K562 (cell line): ENCODE results near the gene TTC24. TPM values are rescaled to one million over a fixed set of nuclear protein-coding genes. Genes with fewer than 3 reads are reported as not detected.

Source experiments
- BRCA1 ChIP-seq, 2 experiments: fragments of 450-650 bp in 1 of 2; sonication (generic) in 1 of 2; formaldehyde crosslinking in 1 of 2; IDR thresholded peaks; 2 replicates each; pipeline versions ENCODE4 v1.5.0 to v1.6.1; 2017 to 2020; ENCODE audit warnings: mild to moderate bottlenecking in 1 of 2, missing genetic modification reagents in 1 of 2
- CGGBP1 ChIP-seq: fragments of 250-450 bp; sonication (Bioruptor Pico); IDR thresholded peaks from 2 replicates; pipeline ENCODE4 v1.9.0; 2021; ENCODE audit warnings: mild to moderate bottlenecking
- HOXB6 ChIP-seq: fragments of 250-450 bp; sonication (Bioruptor Pico); IDR thresholded peaks from 2 replicates; pipeline ENCODE4 v1.5.1; 2022; ENCODE audit warnings: mild to moderate bottlenecking, borderline replicate concordance
- ID3 ChIP-seq, 2 experiments: fragments of 250-450 bp in 1 of 2; fragments of 450-650 bp in 1 of 2; sonication (Bioruptor Pico) in 1 of 2; IDR thresholded peaks; 2 replicates each; pipeline versions ENCODE4 v1.6.1 to v1.8.0; 2016 to 2021; ENCODE audit warnings: mild to moderate bottlenecking in 2 of 2, moderate library complexity in 2 of 2, missing compliant biosample characterization in 1 of 2, missing genetic modification characterization in 1 of 2
- MBD1 ChIP-seq: fragments of 250-450 bp; sonication (Bioruptor Pico); IDR thresholded peaks from 2 replicates; pipeline ENCODE4 v1.8.0; 2022; ENCODE audit warnings: inconsistent platforms
- MEF2A ChIP-seq: IDR thresholded peaks from 2 replicates; pipeline ENCODE4 v1.6.1; 2011; ENCODE audit warnings: low read depth, mild to moderate bottlenecking, low read length, moderate library complexity; ENCODE audit not compliant: control insufficient read depth
- MITF ChIP-seq: IDR thresholded peaks from 2 replicates; pipeline ENCODE4 v1.6.1; 2014; ENCODE audit warnings: antibody characterized with exemption
- PTTG1 ChIP-seq: fragments of 450-650 bp; IDR thresholded peaks from 2 replicates; pipeline ENCODE4 v1.6.1; 2016; ENCODE audit warnings: low read depth, mild to moderate bottlenecking, missing genetic modification characterization, missing compliant biosample characterization
- SRF ChIP-seq, 2 experiments: fragments of 250-450, 450-650 bp in 1 of 2; sonication (Bioruptor Pico) in 1 of 2; sonication (generic) in 1 of 2; formaldehyde crosslinking; IDR thresholded peaks; 2 replicates each; pipeline versions ENCODE4 v1.5.0 to v1.5.1; 2020 to 2022; ENCODE audit warnings: mild to moderate bottlenecking in 1 of 2, missing genetic modification reagents in 1 of 2
- STAT6 ChIP-seq: sonication (generic); formaldehyde crosslinking; IDR thresholded peaks from 2 replicates; pipeline ENCODE4 v1.8.1; 2023; ENCODE audit warnings: mild to moderate bottlenecking, missing genetic modification reagents
- TBP ChIP-seq: optimal IDR thresholded peaks from 2 replicates; pipeline ENCODE3; 2011; ENCODE audit warnings: low read depth, low read length, improper control_type of control experiment
- TFAP4 ChIP-seq: sonication (generic); formaldehyde crosslinking; IDR thresholded peaks from 2 replicates; pipeline ENCODE4 v1.8.0; 2022; ENCODE audit warnings: missing genetic modification reagents, mild to moderate bottlenecking, moderate library complexity, borderline replicate concordance
- ZFP30 ChIP-seq: fragments of 250-450 bp; sonication (Bioruptor Pico); IDR thresholded peaks from 2 replicates; pipeline ENCODE4 v1.8.0; 2022; ENCODE audit warnings: moderate library complexity, mild to moderate bottlenecking, inconsistent platforms, borderline replicate concordance
- ZNF121 ChIP-seq: sonication (generic); formaldehyde crosslinking; conservative IDR thresholded peaks from 2 replicates; pipeline ENCODE4 v1.8.0; 2022; ENCODE audit warnings: missing genetic modification reagents
- ZNF140 ChIP-seq: fragments of 250-450 bp; sonication (Bioruptor Pico); IDR thresholded peaks from 2 replicates; pipeline ENCODE4 v1.8.0; 2021; ENCODE audit warnings: moderate library complexity, mild to moderate bottlenecking, inconsistent platforms
- ZNF274 ChIP-seq: IDR thresholded peaks from 2 replicates; pipeline ENCODE4 v1.6.1; 2011; ENCODE audit warnings: low read depth, mild to moderate bottlenecking, low read length, moderate library complexity, borderline replicate concordance
- polyA plus RNA-seq, 8 experiments: library from polyadenylated mRNA; depleted of rRNA in 4 of 8; stranded (reverse) in 5 of 8; unstranded in 3 of 8; fragments of >200 nt; fragmentation: Nextera tagmentation in 2 of 8; fragmentation: Illumina TruSeq in 1 of 8; extraction: Ambion mirVana in 2 of 8; extraction: Trizol in 1 of 8; gene quantifications; 2 replicates each; pipeline versions ENCODE4 v1.2.1 to v1.2.3, GENCODE V29; 2011 to 2014; ENCODE audit warnings: inconsistent platforms in 1 of 8, missing spikeins in 1 of 8
- total RNA-seq, 7 experiments: library from RNA; depleted of rRNA in 6 of 7; stranded (reverse); fragments of >200 nt in 6 of 7; fragmentation: Illumina TruSeq in 2 of 7; extraction: Trizol in 2 of 7; gene quantifications; 2 replicates each; pipeline versions ENCODE4 v1.2.1 to v1.2.3, GENCODE V29; 2011 to 2021; ENCODE audit warnings: low replicate concordance in 1 of 7

Gene TTC24
- total and polyA plus RNA-seq, 9 of the 15 experiments (the other 6 are each of a cell fraction or from before 2014, with no cell fraction given): not detected

- TF ChIP-seq MBD1 (no peak), PTTG1 (tag) (no peak), ZNF121 (no peak), STAT6 (CRISPR knock-in tag) (no peak), SRF (CRISPR knock-in tag; IDR thresholded peaks at IDR 0.05) (peak in 1 of 2 experiments; percentile 59; a peak in 1 of 4 replicates), ZFP30 (CRISPR knock-in tag) (no peak), ZNF274 (no peak), BRCA1 (IDR thresholded peaks at IDR 0.05) (no peak), BRCA1 (CRISPR knock-in tag; IDR thresholded peaks at IDR 0.05) (no peak), TFAP4 (CRISPR knock-in tag) (peak; percentile 80), ID3 (CRISPR knock-in tag; IDR thresholded peaks at IDR 0.05) (no peak), ID3 (tag; IDR thresholded peaks at IDR 0.05) (no peak), MEF2A (0 out of 2 replicates have a peak, but pooled peaks have one; percentile 21), CGGBP1 (no peak), HOXB6 (CRISPR knock-in tag) (no peak), TBP (peak; percentile 93), ZNF140 (CRISPR knock-in tag) (no peak), MITF (0 out of 2 replicates have a peak, but pooled peaks have one; percentile 20)
Observed at GRCh38 chr1:156601122-156601830, 21.8 kb downstream of the TTC24 start, which contains the start of gene GPATCH4 (continued).
